Gastrocnemius medialis (tissue), 4 donors: ENCODE results near the gene USH1G.

ENCODE experiments used
- CTCF ChIP-seq, 5 experiments: fragments of 450-650 bp in 3 of 5; fragments of 200-600 bp in 2 of 5; sonication (generic) in 2 of 5; IDR thresholded peaks in 4 of 5; conservative IDR thresholded peaks in 1 of 5; 1 replicate in 4 of 5; 2 replicates in 1 of 5; pipeline ENCODE4 v1.5.1; 2016 to 2019; ENCODE audit warnings: antibody characterized with exemption in 5 of 5, mild to moderate bottlenecking in 3 of 5, moderate library complexity in 3 of 5
- POLR2A ChIP-seq, 2 donors: fragments of 450-650 bp; IDR thresholded peaks; one replicate each; pipeline ENCODE4 v1.6.1; 2017; ENCODE audit warnings: antibody characterized with exemption in 2 of 2, mild to moderate bottlenecking in 2 of 2, moderate library complexity in 2 of 2

GRCh38 chr17:74903034-74903433 is 20.0 kb downstream of the USH1G start:
- TF ChIP-seq CTCF (IDR thresholded peaks at IDR 0.05 in 4 of 5, conservative IDR thresholded peaks at IDR 0.05 in 1 of 5) (no peak), POLR2A (IDR thresholded peaks at IDR 0.05) (no peak)
